ENCODE results near the gene UNCX. TPM values are rescaled to one million over a fixed set of nuclear protein-coding genes. Genes with fewer than 3 reads are reported as not detected.

The UNCX gene
- total and polyA plus RNA-seq, 2 of the 8 experiments (the other 6 are each of a cell fraction or from before 2014, with no cell fraction given): not detected

DNA sequence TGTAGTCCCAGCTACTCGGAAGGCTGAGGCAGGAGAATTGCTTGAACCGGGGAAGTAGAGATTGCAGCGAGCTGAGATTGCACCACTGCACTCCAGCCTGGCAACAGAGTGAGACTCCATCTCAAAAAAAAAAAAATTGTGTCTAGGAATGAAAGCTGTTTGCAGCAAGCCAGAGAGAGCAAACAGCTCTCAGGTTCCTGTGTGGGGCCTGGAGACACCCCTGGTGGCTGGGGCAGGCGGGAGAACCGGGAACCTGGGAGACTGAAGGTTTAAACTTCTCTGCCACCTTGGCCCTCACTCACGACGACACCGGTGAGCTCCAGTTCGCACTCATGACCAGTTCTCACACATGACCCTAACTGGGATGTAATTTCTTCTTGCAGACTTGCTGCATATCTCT is 13.2 kb upstream of the UNCX start:
- no peak overlapping the region for H3K18ac ChIP-seq (ENCODE audit: extremely low read depth, low read length)
- H3K4me3 ChIP-seq (ENCODE audit: extremely low read depth in 1 of 4, insufficient read depth in 2 of 4, low read depth in 3 of 4, low read length in 4 of 4): no peak overlapping the region
- CTCF ChIA-PET (ENCODE audit: partially characterized antibody): interaction anchor here (0.7 to 9.3 kb wide), 16 partner anchors 8 to 254 kb away, joined by 3 to 62 read pairs (median 3); no protein-coding TSS in a partner anchor
- H3K56ac ChIP-seq (replicated peaks; ENCODE audit: insufficient read length, low read depth, low read length): no peak overlapping the region
- no peak overlapping the region for H3K4me2 ChIP-seq (ENCODE audit: insufficient read depth in 1 of 2, low read depth in 2 of 2, low read length in 2 of 2)
- H2BK15ac ChIP-seq (ENCODE audit: low read length): no peak overlapping the region
- no peak overlapping the region for H3K9ac ChIP-seq (replicated peaks in 1 of 4; ENCODE audit: extremely low read depth in 1 of 4, low read depth in 3 of 4, low read length in 3 of 4)
- no peak overlapping the region for H3K27ac ChIP-seq (ENCODE audit: low read depth, low read length)
- no peaks in the 10 kb centered on the region for H3K36me3 ChIP-seq (ENCODE audit: control insufficient read depth in 2 of 4, insufficient read depth in 4 of 4, low read length in 3 of 4)
- H2BK5ac ChIP-seq (ENCODE audit: low read depth, low read length): no peak overlapping the region
- DNase-seq (ENCODE audit: low read depth in 1 of 2, low spot score in 2 of 2) (peak in 1 of 2 experiments; percentile 43), FAIRE-seq (no peak)
- H3K79me1 ChIP-seq (ENCODE audit: low read depth, low read length): no peaks in the 10 kb centered on the region
- 82% methylated on average over 9 of the region's 9 CpGs; no CpG with 5 or more reads in 1 of the 2 experiments for WGBS, 2 experiments (ENCODE audit: extremely low coverage in 1 of 2, insufficient coverage in 1 of 2, insufficient read length in 1 of 2, insufficient replicate concordance in 2 of 2, low coverage in 1 of 2, low lambda C conversion rate in 2 of 2, missing lambda C conversion rate in 1 of 2)
- H2AK5ac ChIP-seq (ENCODE audit: low read depth, low read length): no peak overlapping the region
- peaks cover 0 to 3% of the 10 kb centered on the region in 2 experiments for H4K20me1 ChIP-seq (replicated peaks in 1 of 2; ENCODE audit: control insufficient read depth in 1 of 2, insufficient read depth in 2 of 2, low read length in 2 of 2)
- no peak overlapping the region for H4K8ac ChIP-seq (ENCODE audit: extremely low read depth, insufficient read depth, low read length)
- no peak overlapping the region for H3K23ac ChIP-seq (ENCODE audit: insufficient read length)
- no peak overlapping the region for H3K14ac ChIP-seq (ENCODE audit: insufficient read length)
- no peak overlapping the region for H4K5ac ChIP-seq (ENCODE audit: insufficient read length, low read depth, low read length)
- POLR2A ChIA-PET (ENCODE audit: partially characterized antibody): no interaction called here
- no peak overlapping the region for H2BK20ac ChIP-seq (ENCODE audit: low read length)
- no peak overlapping the region for H2BK120ac ChIP-seq (replicated peaks; ENCODE audit: low read depth, low read length)
- no peak overlapping the region for H2AFZ ChIP-seq (ENCODE audit: low read length)
- peaks cover 17 to 41% (median 36%) of the 10 kb centered on the region in 4 experiments for H3K27me3 ChIP-seq (replicated peaks in 1 of 4; ENCODE audit: control insufficient read depth in 3 of 4, extremely low read depth in 1 of 4, insufficient read depth in 3 of 4, low read length in 3 of 4)
- peaks cover 6% of the 10 kb centered on the region; the same call in 1 of the 2 replicates for H3K23me2 ChIP-seq (ENCODE audit: low read depth, low read length)
- H3K9me3 ChIP-seq (ENCODE audit: insufficient read depth in 2 of 2, low read depth in 1 of 2, low read length in 1 of 2): no peaks in the 10 kb centered on the region; a peak in 1 of 4 replicates
- H4K91ac ChIP-seq (replicated peaks; ENCODE audit: insufficient read length, low read length): no peak overlapping the region
- H3K4ac ChIP-seq (replicated peaks; ENCODE audit: insufficient read length, low read depth, low read length): no peak overlapping the region
- H2BK12ac ChIP-seq (ENCODE audit: low read depth, low read length): no peak overlapping the region
- no peaks in the 10 kb centered on the region for H3K79me2 ChIP-seq (ENCODE audit: control insufficient read depth in 1 of 2, insufficient read depth in 2 of 2, low read length in 2 of 2)
- H3K4me1 ChIP-seq (replicated peaks in 1 of 4; ENCODE audit: control insufficient read depth in 3 of 4, insufficient read depth in 4 of 4, low read length in 3 of 4): peaks cover 0 to 7% (median 4%) of the 10 kb centered on the region in 4 experiments; a peak in 3 of 7 replicates
- TF ChIP-seq ASH2L (IDR thresholded peaks at IDR 0.05; ENCODE audit: low read length) (no peak), SIN3A (conservative IDR thresholded peaks at IDR 0.05 in 1 of 2, IDR thresholded peaks at IDR 0.05 in 1 of 2; ENCODE audit: low read depth in 1 of 2, low read length in 2 of 2) (no peak), RBBP5 (IDR thresholded peaks at IDR 0.05; ENCODE audit: borderline replicate concordance, low read depth, low read length) (no peak), RAD21 (IDR thresholded peaks at IDR 0.05 in 1 of 2, conservative IDR thresholded peaks at IDR 0.05 in 1 of 2; ENCODE audit: low read depth in 2 of 2, low read length in 2 of 2) (no peak), KDM4A (IDR thresholded peaks at IDR 0.05; ENCODE audit: low read depth, low read length, severe bottlenecking) (no peak), BACH1 (IDR thresholded peaks at IDR 0.05; ENCODE audit: low read length) (no peak), MAFK (IDR thresholded peaks at IDR 0.05; ENCODE audit: low read depth, low read length) (no peak), CBX5 (IDR thresholded peaks at IDR 0.05; ENCODE audit: low read depth, low read length) (no peak), CHD2 (IDR thresholded peaks at IDR 0.05; ENCODE audit: low read length) (no peak), EP300 (IDR thresholded peaks at IDR 0.05; ENCODE audit: borderline replicate concordance in 1 of 2, low read depth in 2 of 2, low read length in 2 of 2) (no peak)
- TF ChIP-seq, protein P1, sequence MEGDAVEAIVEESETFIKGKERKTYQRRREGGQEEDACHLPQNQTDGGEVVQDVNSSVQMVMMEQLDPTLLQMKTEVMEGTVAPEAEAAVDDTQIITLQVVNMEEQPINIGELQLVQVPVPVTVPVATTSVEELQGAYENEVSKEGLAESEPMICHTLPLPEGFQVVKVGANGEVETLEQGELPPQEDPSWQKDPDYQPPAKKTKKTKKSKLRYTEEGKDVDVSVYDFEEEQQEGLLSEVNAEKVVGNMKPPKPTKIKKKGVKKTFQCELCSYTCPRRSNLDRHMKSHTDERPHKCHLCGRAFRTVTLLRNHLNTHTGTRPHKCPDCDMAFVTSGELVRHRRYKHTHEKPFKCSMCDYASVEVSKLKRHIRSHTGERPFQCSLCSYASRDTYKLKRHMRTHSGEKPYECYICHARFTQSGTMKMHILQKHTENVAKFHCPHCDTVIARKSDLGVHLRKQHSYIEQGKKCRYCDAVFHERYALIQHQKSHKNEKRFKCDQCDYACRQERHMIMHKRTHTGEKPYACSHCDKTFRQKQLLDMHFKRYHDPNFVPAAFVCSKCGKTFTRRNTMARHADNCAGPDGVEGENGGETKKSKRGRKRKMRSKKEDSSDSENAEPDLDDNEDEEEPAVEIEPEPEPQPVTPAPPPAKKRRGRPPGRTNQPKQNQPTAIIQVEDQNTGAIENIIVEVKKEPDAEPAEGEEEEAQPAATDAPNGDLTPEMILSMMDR (IDR thresholded peaks at IDR 0.05; ENCODE audit: control extremely low read depth in 1 of 3, insufficient read depth in 1 of 3, low read depth in 1 of 3, low read length in 3 of 3): no peak
